NCI-H446 (cell line): Measurements from ENCODE around the gene MVB12A.

Experiments used
- DNase-seq, 2 experiments: peaks; one replicate each; lab custom pipeline; 2025; lab: John Stamatoyannopoulos, UW

Gene MVB12A

DNA sequence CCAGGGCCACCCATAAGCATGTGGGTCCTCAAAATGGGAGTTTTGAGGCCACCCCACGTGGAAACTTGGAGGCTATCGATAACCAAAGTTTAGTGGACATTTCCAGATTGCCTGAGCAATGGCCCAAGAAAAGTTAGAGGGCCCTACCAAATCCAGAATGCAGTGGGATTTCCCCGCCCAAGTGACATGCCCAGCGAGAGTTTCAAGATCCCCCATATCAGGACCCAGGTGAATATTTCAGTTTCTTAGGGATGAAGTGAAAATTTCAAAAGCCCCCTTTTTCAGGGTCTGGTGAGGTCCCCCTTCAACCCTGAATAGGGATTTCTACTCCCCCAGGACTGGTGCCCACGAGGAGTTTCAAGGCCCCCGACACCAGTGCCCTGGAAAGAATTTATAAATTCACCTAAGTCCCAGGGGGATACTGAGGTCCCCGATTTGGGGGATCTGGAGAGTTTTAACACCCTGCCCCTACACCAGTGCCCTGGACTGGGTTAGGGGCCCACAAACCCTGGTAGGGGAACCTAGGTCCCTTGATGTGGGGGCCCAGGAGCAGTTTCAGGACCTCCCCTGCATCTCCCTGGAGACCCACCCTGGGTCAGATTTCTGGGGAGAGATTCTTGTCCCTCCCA lies 15.1 kb upstream of the MVB12A start:
- DNase-seq, result no peak

DNA sequence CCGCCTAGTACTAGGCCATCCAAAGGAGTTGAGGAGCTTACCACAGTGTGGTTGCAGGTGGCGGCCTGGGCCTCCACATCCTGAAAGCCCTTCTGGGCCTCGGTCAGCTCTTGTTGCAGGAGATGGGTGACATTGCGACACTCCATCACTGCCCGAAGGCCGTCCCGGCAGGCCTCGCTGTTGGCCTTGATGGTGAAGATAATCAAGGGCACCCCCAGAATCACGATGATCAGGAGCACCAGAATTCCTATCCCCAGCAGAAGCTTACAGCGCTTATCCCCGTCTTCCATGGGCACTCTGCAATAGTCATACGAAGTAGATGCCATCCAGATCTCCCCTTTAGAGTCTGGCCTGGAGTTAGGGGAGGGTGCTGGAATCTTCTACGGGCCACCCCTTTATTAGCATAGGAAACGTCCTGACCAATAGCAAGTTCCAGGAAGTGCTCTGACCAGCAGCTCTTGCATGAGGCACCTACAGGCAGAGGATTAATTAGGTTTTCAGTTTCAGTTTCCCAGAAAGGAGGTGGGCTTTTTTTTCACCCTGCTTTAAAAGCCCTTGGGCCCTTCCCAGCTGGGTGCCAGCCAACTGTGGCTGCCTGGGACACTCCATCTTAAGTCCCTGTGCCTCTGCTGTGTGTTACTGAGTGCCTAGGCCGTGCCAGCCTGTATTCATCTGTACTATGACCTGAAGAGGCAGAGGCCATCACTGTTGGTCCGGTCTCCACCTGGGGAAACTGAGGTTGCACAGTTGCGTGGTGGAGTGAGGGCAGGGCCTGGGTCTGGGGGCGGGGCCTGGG lies 14.4 kb upstream of the MVB12A start, which contains the start of gene BST2:
TSS of gene BST2 (minus strand) at position 381 of the 796 bp plus-strand sequence. CDS start at position 326, 55 bp downstream.
- no peak for DNase-seq

GRCh38 chr19:17406046-17406886 lies 13.6 kb upstream of the MVB12A start:
- no peak for DNase-seq

DNA sequence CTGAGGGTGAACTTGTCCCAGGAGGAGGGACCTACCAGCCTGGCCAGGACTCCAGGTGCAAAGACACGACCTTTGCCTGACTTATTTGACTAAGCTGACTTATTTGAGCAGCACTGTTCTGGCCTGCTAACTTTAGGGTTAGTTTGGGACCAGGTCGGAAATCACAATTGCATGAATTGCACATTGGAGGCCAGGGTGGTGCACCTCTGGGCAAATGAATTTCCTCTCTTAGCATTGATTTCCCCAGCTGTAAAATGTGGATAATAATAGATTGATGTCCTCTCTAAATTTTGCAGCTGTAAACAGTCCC lies 13.0 kb upstream of the MVB12A start:
- DNase-seq, result no peak

DNA sequence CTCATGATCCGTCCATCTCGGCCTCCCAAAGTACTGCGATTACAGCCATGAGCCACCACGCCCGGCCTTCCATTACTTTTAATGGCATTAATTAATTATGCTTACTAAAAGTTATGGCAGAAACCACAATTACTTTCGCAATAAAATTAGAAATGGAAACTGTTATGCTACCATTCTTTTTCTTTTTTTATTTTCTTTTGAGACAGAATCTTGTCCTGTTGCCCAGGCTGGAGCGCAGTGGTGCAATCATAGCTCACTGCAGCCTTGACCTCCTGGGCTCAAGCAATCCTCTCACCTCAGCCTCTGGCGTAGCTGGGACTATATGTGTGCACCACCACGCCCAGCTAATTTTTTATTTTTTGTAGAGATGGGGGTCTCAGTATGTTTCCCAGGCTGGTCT lies 9.9 kb upstream of the MVB12A start:
- DNase-seq, result no peak

DNA sequence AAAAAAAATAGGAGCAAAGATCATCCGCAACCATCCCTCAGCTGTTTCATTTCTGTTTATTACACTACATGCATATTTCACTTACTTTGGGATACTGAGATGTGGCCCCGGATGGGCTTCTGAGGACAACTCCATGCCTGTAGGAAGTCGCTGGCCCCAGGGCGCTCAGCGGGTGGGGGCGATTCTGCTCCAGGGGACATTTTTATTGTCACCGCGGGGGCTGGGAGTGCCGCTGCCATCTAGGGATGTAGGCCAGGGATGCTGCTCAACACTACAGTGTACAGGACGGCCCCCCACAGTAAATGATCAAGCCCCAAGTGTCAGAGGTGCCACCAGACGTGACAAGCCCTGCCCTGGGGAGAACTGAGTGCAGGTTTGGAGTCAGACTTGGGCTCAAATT lies 8.0 kb upstream of the MVB12A start:
- DNase-seq, result no peak

GRCh38 chr19:17414097-17414496 lies 5.8 kb upstream of the MVB12A start:
- no peak for DNase-seq

DNA sequence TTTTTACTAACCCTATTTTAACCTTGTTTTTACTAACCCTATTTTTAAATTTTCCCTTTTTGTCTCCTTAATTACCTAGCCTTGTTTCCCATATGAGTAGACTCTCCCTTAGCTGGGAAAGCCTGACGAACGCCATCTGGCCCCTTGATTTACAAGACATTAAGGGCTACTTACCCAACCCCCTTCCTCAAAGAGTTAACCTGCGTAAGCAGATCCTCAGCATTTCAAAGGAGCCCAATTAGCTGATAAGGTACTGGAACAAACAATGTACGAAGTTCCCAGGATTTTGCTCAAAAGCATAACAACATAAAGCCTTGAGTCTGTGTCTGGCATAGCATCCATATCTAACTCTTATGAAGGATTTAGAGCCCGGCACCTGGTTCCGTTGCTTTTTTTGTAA lies 4.7 kb upstream of the MVB12A start:
- DNase-seq, result no peak

DNA sequence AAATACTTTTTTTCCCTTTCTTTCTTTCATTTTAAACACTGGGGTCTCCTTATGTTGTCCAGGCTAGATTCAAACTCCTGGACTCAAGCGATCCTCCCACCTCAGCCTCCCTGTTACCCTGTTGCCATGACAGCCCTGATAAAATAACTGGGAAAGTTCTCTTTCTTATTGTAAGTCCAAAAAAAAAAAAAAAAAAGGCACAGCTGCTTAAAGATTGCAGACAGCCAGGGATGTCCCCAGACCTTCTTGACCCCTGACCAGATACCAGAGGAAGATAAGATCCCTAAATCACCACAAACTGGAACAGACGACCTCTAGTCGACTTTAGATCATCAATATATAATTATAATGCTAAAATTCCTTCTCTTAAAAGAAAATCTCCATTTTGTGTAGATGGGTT lies 1.1 kb upstream of the MVB12A start:
- DNase-seq, result no peak

- DNase-seq, result no peak
These were observed 660 bp upstream of the MVB12A start for GRCh38 chr19:17419154-17419620.

DNA sequence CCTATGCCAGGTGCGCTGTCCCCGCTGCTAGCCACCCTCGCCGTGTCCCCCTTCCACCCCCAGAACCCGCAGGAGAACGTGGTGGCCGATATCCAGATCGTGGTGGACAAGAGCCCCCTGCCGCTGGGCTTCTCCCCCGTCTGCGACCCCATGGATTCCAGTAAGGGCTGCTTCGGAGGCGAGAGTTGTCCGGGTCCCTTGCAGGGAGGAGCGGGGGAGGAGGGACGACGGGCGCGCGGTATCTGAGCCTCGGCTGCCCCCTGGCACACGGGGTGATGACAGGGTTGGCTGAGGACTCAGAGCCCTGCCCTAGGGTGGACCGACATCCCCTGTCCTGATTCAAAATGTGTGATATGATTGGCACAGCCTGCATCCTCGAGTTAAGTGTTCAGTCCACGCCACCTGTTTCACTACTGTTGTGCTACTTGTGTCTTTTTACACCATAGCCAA lies 653 bp downstream of the MVB12A start:
- peak in 1 of 2 experiments; percentile 36 for DNase-seq

GRCh38 chr19:17421942-17422341 lies 2.1 kb downstream of the MVB12A start:
- no peak for DNase-seq

GRCh38 chr19:17423429-17424208 lies 3.8 kb downstream of the MVB12A start:
- DNase-seq, result no peak

GRCh38 chr19:17424743-17425365 lies 5.0 kb downstream of the MVB12A start:
- DNase-seq, result no peak

DNA sequence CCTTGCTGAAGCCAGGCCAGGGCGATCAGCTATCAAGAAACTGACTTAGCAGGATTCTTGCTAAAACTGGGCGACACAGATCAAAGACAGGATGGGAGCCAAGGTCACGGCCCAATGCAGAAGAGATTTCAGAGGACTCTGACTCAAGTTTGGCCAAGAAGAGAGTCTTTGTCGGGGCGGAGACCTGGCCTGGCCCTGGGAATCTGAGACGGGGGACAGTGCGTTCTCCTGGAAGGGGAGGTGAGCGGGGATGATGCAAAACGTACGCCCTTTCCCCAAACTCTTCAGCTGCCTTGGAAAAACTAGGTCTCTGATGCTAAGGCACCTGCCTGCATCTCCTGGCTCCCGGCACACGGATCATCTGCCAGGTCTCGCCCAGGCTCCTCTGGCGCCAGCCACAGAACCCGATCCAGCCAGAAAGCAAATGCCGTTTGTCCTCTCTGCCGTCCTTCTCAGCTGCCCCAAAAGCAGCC lies 9.8 kb downstream of the MVB12A start:
- DNase-seq, result no peak

- DNase-seq, result no peak
These were observed 11.6 kb downstream of the MVB12A start for GRCh38 chr19:17431417-17431816.

DNA sequence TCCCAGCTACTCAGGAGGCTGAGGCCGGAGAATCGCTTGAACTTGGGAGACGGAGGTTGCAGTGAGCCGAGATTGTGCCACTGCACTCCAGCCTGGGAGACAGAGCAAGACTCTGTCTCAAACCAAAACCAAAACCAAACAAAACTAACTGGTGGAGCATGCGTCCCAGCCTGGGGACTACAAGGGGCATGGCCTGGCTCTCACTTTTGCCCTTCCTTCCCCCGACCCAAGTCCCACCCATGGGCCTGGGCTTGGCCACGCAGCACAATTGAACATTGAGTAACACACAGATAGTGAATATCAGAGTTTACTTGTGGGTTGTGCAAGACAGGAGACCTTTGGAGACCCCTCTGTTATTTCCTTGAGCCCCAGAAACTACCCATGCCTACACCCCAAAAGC lies 15.4 kb downstream of the MVB12A start:
- DNase-seq, result no peak

- no peak for DNase-seq
These were observed 16.4 kb downstream of the MVB12A start for GRCh38 chr19:17436094-17436873.

- no peak for DNase-seq
These were observed 17.0 kb downstream of the MVB12A start for GRCh38 chr19:17436874-17437267.

DNA sequence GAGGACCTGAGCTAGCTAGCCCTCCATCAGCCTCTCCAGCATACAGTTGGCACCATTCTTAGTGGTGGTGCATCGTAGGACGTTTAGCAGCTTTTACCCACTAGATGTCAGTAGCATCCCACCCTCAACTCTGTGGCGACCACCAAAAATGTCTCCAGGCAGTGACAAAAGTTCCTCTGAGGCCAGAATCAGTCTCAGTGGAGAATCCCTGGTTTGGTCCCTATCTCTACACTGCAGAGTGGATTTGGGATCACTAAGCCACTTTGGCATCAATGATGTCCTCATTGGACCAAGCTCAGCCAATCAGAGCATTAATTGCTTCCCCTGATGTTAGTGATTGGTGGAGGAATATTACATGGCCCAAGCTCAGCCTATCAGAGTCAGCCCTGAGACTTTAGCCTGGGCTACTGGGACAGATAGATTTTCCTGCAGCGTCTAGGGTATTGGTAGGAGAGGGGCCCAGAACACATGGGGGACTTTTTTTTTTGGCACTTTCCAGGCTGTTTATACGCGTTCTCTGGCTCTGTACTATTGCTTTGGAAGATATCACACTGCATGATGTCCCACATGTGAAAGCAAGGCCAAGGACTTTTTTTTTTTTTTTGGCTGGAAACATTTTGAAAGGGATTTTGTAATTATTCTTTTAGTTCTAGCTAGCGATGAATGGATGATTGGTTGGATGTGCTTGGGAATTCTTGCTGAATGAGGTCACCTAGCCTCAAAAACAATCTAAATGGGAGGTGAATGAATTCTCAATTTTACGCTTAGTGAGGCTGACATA lies 21.6 kb downstream of the MVB12A start:
- peak in 1 of 2 experiments; percentile 52 for DNase-seq
